Esophagus mucosa (tissue), 1 donor: ENCODE results near the gene PDE6B. TPM values are rescaled to one million over a fixed set of nuclear protein-coding genes. Genes with fewer than 3 reads are reported as not detected.
A peak's percentile ranks its signal among the peaks of the same experiment; 100 is the strongest.

Experiments used
- ATAC-seq: fragments of 200-7000 bp; cut with Tn5 transposase; one replicate; pipeline ENCODE4 v1.9.1; 2020
- total RNA-seq: library from RNA; stranded (reverse); gene quantifications from one replicate; pipeline ENCODE4 v1.2.4, GENCODE V29; 2023
- donor health status: DM: yes; HTN: yes; CAD: no.

PDE6B gene
- total RNA-seq, 1 donor from 2014 or later = 0.88 TPM

DNA sequence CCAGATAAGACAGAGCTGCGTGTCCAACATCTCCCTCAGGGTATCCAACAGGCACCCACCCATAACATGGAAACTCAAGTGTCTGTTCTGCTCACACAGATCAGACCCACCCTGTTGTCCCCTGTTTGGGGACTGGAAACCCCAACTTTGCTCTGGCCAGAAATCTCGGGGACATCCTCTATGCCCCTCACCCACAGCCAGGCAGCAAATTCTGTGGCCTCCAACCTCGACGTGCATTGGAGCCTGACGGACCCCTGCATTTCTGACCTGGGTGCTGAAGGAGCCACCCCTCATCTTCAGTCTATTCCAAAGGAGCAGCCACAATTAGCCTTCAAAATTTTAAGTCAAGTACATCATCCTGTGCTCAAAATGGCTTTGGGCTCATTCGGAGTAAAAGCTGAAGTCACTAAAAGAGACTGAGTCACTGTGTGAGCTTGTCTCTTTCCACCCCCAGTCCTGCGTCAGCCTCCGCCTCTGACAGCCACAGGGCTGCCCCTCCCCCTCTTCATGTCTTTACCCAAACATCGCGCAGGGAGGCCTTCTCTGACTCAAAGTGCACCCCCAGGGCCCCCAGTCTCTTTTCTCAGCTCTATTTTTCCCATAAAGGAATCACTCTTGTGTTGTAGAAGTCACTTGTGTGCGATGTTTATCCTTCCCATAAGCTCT lies 24.4 kb upstream of the PDE6B start:
- ATAC-seq = no peak

DNA sequence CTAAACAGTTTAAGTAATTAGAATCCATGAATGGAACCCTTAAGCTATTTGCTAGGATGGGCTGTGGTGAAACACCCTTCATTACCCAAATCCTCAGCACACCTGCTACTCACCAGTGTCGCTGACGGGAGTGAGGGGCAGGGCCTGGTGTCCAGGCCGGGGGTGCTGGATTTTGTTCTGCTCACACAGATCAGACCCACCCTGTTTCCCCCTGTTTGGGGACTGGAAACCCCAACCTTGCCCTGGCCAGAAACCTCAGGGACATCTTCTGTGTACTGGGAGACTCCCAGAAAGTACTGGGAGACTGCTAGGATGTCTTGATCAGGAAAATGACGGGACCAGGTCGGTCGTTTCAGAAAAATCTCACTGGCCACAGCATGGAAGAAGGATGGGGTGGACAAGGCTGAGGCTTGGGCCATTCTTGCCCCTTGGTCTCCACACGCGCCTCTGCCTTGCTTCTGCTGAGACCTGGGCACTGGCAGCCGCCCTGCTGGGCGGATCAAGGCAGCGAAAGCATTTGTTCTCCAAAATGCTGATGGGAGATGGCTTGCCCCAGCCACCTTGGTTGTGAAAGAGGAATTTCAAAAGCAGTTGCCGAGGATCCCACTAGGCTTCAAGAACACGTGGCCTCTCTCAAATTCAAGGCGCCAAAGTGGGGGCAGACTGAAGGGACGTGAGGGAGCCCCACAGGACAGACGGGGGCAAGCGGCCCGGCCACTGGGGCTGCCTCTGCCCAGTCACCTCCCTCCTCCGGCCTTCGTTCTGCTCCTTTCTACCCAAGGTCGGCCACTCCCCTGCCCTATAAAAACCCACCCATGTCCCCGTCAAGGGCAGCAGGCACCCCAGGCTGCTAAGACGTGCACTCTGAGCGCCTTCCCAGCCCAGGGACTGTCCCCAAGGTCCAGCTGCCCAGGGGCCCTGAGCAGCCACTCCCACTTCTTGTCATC lies 23.5 kb upstream of the PDE6B start:
- no peak for ATAC-seq

DNA sequence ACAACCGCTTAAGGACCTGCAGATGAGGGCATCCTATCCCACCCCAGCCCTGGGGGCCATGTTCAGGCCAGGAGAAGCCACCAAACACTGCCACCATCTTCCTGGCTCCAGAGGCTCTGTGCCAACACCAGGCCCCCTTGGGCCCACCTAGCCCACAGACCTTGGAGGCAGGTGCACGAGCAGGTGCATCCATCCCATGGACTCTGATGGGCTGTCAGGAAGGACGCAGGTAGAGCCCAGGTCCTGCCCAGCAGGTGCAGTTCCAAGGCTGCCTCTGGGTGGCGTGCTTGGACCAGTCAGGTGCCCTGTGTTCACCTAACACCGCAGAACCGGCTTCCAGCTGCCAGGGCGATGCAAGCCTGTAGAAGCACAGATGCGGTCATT lies 22.8 kb upstream of the PDE6B start:
- peak; percentile 96 for ATAC-seq

DNA sequence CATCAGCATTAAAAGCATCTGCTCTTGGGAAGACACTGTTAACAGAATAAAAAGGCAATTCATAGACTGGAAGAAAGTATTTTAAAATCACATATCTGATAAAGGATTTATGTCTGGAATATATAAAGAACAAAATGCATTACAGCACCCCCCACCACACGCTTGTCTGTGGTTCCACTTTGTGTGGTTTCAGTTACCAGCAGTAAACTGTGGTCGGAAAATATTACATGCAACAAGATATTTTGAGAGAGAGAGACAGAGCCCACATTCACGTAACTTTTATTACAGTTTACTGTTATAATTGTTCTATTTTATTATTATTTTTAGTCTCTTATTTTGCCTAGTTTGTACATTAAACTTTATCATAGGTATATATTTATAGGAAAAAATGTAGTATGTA lies 21.2 kb upstream of the PDE6B start:
- ATAC-seq = no peak

DNA sequence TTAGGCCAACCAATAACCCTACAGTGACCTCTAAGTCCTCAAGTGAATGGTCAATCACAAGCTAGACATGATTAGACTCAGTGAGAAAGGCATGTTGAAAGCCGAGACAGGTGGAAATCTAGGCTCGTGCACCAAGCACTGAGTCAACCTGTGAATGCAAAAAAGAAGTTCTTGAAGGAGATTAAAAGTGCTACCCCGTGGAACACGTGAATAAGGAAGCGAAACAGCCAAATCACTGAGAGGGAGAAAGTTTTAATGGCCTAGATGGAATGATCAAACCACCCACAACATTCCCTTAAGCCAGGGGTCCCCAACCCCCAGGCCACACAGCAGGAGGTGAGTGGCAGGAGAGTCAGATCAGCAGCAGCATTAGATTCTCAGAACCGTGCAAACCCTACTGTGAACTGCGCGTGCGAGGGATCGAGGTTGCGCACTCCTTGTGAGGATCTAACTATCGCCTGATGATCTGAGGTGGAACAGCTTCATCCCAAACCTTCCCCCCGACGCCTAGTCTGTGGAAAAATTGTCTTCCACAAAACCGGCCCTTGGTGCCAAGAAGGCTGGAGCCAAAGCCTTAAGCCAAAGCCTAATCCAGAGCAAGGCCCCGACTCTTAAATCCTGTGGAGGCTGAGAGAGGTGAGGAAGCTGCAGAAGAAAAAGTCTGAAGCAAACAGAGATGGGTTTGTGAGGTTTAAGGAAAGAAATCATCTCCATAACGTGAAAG lies 19.5 kb upstream of the PDE6B start:
- no peak for ATAC-seq

DNA sequence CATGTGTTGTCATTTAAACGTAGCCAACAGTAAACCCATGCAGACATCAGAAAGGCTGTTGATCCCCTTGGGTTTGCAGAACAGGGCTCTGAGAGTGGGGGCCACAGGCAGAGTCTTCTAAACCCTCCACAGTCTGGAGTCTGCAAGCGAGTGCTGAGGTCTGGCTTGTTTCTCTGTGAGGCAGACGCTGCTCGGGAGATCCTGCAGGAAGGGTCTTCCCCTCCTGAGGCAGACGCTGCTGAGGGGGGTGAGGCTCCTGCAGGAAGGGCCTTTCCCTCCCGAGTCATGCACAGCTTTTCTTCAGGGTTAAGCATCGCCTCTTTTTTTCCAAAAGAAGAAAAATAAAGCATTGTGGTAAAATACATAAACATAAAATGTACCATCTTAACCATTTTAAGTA lies 17.1 kb upstream of the PDE6B start:
- ATAC-seq = no peak

DNA sequence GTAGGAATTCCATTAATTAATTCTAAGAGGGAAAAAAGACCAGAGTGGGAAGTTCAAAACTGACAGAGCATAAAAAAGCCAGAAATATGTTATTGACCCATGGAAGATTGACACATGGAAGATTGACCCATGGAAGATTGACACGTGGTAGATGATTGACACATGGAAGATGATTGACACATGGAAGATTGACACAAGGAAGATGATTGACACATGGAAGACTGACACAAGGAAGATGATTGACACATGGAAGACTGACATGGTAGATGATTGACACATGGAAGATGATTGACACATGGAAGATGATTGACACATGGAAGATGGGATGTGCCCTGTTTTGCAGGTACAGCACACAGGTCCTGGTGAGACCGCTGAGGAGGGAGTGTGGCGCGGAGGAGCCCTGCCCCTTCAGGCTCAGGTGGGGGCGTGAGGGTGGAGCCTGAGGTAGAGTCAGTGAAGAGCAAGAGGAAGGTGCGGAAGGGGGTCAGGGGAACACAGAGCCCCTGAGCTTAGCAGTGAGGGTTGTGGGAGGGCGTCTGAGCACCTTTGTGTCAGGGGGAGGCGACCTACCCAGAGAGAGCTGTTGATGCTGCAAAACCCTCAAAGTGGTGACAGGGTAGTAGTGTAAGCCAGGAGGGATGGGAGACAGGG lies 15.8 kb upstream of the PDE6B start:
- no peak for ATAC-seq

DNA sequence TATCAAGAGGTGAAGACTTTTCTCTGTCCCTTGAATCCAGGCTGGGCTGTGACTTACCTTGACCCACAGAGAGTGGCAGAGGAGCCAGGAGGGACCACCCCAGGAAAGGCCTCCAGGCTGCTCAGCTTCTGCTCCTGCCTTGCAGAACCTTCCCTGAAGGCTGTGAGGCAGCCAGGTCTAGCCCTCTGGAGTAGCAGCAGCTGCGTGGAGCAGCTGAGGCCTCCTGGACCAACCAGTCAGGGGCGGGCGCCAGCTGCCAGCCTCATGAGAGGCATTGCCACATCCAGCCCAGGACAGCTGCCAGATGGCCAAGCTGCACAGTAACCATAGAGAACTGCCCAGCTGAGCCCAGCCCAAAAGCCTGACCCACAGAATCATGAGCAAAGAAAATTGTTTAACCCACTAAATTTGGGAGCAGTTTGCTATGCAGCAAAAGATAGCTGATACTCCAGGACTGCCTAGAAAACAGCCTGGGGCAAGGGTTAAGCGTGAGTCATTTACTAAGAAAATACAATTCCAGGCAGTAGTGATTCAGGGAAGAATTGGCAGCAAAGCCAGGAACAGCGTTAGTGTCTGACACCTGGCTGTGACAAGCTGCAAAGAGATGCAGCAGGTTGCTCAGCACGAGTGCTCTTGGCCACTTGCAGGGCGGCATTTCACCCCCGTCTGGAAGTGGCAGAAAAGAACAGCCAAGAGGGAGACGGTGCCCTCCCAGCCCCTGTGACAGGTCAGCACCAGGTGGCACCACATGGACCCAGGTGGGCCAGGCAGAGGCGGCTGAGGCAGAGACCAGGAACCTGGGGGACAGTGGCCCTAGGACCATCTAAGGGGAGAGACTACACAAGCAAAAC lies 14.7 kb upstream of the PDE6B start:
- ATAC-seq = peak; percentile 91

DNA sequence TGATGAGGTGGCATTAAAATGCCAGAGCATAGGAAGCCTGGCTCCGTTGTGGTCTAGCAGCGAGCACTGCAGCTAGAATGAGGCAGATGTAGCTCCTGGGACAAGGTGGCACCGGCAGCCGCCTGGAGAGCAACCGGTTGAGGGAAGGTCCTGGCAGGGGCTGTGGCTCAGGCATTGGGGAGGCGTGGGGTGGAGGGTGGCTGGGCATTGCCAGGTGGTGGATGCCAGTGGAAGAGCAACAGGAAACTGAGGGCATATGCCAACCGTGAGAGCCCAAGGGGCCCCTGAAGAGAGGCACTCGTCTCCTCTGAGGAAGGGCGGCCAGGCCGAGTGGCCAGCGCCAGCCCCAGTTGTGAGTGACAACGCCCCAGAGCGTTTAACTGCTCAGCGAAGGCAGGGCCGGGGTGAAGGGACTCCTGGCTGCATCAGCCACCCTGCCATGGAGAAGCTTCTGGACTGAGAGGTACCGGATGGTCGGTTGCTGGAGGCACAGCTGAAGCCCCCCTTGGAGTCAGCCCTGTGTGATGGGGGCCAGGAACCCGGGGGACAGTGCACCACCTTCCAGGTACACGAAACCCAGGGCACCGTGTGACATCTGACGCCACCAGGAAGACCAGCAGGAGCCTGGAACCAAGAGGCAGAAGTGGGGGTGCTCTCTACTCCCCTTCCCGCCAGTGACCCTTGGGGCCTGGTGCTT lies 13.2 kb upstream of the PDE6B start:
- ATAC-seq = no peak

DNA sequence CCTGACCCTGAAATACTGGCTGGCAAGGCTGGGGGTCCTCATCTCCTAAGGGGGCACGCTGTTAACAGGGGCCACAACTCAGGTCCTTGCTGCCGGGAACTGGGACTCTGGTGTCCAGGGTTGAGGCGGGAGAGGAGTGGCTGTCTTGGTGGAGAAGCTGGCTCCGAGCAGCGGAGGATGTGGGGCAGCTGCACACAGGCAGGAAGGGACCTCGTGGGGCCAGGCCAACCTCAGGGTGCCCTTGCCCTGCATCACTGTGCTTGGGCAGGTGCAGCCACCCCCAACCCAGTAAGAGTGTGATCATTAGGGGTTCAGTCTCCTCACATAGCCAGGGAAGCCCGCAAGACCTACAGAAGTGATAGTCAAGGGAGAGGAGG lies 12.6 kb upstream of the PDE6B start:
- ATAC-seq = no peak

DNA sequence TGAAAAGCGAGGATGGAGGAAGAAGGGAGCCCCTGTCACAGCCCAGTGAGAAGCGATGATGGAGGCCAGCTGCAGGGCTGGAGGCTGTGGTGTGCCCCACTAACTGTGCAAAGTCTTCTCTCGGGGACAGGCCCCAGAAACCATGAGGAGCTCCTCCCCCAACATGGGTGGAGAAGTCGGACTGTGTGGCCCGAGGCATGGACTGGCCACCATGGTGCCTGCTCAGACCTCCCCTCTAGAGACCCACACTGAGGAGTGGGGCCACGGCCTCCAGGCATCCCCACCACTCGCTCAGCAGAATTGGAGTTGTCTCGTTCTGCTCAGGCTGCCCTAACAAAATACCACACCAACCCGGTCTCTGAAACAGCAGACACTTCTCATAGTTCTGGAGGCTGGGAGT lies 12.2 kb upstream of the PDE6B start:
- ATAC-seq = no peak

DNA sequence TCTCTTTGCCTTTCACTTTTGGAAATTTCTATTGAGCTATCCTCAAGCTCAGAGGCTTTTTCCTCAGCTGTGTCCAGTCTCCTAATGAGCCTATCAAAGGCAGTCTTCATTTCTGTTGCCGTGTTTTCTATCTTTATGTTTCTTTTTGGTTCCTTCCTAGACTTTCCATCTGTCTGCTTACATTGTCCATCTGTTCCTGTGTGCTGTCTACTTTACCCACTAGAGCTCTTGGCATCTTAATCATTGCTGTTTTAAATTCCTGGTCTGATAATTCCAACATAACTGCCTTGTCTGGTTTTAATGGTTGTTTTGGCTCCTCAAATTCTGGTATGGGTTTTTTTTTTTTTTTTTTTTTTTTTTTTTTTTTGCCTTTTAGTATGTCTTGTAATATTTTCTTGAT lies 9.3 kb upstream of the PDE6B start:
- ATAC-seq = no peak

DNA sequence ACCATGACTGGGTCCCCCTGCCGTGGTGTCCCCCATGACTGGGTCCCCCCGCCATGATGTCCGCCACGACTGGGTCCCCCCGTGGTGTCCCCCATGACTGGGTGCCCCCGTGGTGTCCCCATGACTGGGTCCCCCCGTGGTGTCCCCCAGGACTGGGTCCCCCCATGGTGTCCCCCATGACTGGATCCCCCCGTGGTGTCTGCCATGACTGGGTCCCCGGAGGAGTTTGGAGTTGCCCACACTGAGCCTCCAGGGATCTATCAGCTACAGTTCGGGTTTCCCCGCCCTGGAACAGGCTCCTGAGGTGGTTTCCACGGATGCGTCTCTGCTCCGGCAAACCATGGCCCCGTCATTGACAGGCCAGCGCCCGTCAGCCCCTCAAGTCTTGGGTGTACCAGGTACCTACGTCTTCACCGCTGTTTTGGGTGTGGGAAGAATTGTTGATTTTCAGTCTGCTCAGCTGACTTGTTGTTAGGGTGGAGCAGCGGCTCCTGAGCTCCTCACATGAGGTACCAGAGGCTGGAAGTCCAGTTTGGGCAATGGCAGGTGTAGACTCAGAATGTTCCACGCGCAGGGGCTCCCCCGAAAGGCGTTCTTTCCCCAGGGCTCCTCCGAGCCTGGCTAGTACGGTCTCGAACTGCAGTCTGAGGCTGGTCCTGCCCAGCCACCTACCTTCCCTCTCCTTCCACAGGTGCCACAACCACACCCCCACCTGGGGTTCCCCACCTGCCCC lies 8.3 kb upstream of the PDE6B start:
- no peak for ATAC-seq

DNA sequence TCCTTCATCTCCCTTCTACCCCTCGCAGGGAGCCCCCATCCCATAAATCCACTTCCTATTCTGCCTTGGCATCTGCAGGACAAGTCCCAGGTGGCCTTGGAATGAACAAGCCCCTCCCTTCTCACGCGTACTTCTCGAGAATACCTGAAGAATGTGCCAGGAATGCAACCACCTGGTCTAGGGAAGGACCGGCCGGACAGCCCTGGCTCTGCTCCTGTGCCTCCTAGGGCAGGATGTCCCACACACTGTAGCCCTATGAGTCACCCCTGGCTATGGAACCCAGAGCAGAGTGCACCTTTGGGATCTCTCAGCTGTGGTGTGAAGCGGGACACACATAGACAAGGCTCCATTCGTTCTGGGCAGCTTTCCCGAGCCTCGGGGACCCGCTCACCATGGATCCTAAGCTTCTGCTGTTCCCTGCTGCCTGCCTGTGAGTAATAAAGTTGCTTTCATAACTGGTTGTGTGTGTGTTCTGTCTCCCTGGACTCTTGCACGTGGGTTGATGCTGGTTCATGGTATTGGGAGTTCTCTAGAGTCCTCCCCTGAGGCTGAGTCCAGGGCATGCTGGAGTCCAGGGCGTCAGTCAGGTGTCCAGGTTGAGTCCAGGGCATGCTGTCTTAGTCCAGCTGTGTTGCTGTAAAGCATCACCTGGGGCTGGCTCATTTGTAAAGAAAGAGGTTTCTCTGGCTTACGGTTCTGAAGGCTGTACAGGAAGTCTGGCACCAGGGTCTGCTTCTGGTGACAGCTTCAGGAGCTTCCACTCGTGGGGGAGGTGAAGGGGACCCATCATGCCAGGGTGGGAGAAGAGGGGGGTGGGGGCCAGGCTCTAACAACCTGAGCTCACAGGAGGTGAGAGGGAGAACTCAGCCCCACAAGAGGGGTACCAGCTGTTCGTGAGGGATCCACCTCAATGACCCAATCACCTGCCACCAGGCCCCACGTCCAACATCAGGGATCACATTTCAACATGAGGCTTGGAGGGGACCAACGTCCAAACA lies 7.4 kb upstream of the PDE6B start:
- ATAC-seq = peak; percentile 75

DNA sequence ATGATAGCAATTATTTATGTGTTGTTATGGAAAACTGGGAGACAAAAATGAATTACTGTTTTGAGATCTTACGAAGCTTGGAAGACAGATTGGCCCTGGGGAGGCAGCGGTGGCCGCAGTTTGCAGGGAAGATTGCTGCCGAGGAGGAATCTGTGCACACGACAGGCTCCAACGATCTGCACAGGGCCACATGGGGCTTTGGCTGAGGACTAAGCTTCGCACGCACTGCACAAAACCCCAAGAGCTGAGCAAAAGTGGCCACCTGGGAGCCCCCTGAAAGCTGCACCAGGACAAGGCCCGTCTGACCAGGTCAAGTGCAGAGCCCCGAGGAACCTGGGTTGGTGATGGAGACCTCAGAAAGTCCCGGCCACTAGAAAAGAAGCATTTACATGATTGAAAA lies 5.2 kb upstream of the PDE6B start:
- no peak for ATAC-seq

DNA sequence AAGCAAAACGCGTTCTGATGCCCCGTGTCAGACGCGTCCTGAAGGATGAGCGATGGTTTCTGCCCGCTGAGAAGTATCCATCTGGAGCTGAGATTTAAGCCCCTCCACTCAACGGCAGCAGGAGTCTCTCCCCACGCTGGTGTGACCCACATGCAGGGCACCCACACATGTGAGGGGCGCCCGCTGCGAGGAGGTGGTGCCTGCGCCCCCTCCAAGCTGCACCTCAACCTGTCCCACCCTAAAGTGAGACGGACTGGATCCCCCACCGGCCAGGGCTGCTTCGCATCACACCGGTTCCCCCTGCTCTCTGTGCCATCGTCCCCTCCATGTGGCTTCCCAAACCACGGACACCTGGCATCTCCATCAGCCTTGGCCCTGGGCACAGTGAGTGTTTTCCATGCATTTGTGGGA lies 4.5 kb upstream of the PDE6B start:
- ATAC-seq = no peak

DNA sequence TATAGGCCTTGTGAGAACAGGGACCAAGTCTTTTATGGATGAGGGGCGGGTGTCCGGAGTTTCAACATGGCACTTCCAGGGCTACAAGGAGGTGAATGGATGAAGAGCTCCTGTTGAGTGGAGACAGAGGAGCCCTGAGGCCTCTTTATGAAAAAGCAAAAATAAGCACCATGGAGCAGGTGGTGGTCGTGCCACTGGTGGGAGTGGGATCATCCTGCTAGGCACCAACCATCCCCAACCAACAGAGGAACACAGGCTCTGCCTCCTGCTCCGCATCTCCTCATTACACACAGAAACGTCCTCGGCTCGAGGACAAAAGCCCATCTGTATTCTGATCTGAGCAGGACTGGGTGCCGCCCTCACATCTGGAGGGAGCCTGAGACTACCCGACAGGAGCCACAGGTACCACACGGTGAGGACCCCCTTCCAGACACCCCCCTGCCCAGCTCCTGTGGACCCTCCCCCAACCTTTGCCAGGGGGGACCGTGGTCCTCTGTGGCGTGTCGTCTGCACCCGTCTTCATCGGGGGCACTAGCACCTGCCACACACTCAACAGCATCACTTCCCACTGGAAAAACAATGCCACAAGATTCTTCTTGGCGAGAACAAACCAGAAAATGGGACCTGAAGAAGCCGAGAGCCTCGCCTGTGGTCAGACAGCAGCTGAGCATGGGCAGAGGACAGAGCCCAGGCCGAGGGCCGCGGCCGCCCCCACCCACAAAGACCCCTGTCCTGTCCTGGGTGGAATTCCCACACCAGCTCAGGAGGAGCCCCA lies 3.9 kb upstream of the PDE6B start:
- no peak for ATAC-seq
